ENCODE data around the gene HLA-DMA. TPM values are rescaled to one million over a fixed set of nuclear protein-coding genes. Genes with fewer than 3 reads are reported as not detected.

The HLA-DMA gene
- total RNA-seq, 2 donors from 2014 or later = 14.5 to 26.1 TPM

DNA sequence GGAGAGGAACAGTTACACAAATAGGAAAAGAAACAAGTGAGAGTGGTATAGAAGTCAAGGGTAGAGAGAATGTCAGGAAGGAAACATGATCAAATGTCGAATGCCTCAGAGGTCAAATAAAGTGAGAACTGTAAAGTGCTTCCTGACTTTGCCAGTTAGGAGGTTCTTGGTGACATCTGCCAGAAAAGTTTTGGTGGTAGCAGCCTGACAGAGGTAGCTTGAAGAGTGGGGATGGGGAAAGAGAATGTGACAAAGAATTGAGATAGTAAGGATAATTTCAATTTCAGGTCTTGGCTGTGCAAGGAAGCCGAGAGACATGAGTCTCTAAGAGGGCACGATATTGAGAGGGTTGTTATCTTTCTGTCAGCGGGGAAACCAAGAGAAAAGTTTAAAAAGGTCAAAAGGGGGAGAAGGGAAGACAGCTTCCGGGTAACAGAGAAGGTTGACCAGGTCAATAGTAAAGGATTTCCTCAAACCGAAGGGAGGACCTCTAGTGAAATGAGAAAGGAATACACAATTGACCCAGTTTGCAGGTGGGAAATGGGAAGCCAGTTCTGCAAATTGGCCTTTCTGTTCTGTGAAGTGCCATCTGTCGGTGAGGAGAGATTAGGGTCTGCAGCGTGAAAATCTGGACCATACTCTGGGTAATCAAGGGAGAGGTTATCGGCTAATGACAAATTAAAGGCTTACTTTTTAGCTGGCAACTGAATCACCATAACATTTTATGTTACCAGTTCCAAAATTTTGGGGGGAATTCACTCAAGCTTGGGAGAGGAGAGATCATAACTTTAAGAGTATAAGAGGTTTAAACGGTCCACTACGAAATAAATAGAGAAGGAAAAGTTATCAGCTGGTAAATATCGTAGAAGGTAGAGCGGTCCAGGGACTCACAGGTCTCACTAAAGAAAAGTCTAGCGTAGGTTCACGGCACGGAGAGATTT is 14.5 kb upstream of the HLA-DMA start:
- intact Hi-C loops (cut with DNase I) = no loop called here
- TF ChIP-seq, protein P1, sequence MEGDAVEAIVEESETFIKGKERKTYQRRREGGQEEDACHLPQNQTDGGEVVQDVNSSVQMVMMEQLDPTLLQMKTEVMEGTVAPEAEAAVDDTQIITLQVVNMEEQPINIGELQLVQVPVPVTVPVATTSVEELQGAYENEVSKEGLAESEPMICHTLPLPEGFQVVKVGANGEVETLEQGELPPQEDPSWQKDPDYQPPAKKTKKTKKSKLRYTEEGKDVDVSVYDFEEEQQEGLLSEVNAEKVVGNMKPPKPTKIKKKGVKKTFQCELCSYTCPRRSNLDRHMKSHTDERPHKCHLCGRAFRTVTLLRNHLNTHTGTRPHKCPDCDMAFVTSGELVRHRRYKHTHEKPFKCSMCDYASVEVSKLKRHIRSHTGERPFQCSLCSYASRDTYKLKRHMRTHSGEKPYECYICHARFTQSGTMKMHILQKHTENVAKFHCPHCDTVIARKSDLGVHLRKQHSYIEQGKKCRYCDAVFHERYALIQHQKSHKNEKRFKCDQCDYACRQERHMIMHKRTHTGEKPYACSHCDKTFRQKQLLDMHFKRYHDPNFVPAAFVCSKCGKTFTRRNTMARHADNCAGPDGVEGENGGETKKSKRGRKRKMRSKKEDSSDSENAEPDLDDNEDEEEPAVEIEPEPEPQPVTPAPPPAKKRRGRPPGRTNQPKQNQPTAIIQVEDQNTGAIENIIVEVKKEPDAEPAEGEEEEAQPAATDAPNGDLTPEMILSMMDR (IDR thresholded peaks at IDR 0.05) = peak; percentile 45
- H3K27ac ChIP-seq = peak overlapping the region; percentile 96
- no peaks in the 10 kb centered on the region for H3K36me3 ChIP-seq
- H3K4me3 ChIP-seq = peak overlapping the region; percentile 91
- H3K4me1 ChIP-seq = peaks cover 9% of the 10 kb centered on the region
- peak overlapping the region; percentile 95 to 100 for H3K9ac ChIP-seq (ENCODE audit: low read depth in 2 of 2, low read length in 2 of 2)
- DNase-seq = peak; percentile 70
- H3K9me3 ChIP-seq = no peaks in the 10 kb centered on the region
- H3K27me3 ChIP-seq = no peaks in the 10 kb centered on the region

DNA sequence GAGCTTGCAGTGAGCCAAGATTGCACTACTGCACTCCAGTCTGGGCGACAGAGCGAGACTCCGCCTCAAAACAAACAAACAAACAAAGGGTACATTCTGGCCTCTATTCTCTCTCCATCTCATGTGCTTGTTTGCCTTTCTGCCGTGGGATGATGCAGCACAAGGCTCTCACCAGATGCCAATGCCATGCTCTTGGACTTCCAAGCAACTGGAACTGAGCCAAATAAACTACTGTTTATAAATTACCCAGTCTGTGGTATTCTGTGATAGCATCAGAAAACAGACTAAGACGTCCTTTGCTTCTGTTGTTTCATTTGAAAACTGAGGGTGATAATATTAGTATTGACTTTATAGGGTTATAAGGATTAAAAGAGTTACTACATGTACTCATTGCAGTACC is 11.9 kb upstream of the HLA-DMA start:
- H3K36me3 ChIP-seq = no peaks in the 10 kb centered on the region
- H3K9me3 ChIP-seq = no peaks in the 10 kb centered on the region
- peaks cover 9% of the 10 kb centered on the region for H3K4me1 ChIP-seq
- intact Hi-C loops (cut with DNase I) = no loop called here
- no peak overlapping the region for H3K27ac ChIP-seq
- no peak overlapping the region for H3K9ac ChIP-seq (ENCODE audit: low read depth in 2 of 2, low read length in 2 of 2)
- TF ChIP-seq, protein P1 (IDR thresholded peaks at IDR 0.05) = no peak
- no peaks in the 10 kb centered on the region for H3K27me3 ChIP-seq
- no peak for DNase-seq
- no peak overlapping the region for H3K4me3 ChIP-seq

DNA sequence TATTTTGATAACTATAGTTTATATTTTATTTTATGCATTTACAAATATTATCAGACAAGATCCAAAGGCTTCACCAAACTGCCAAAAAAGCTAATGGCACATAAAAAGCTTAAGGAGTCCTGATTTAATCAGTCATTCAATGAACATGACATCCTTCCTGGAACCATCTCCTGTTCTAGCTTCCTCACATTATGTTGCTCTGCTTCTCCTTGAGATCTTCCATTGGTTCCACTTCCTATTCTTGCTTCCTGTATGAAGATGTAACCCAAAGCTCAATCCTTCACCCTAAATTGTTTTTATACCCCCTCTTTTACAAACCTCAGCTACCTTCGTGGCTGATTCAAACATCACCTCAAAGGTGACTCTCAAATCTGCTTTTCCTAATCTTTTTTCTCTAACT is 11.0 kb upstream of the HLA-DMA start:
- Histone ChIP-seq H3K9ac (ENCODE audit: low read depth in 2 of 2, low read length in 2 of 2) (no peak overlapping the region), H3K4me1 (peaks cover 9% of the 10 kb centered on the region), H3K36me3 (no peaks in the 10 kb centered on the region), H3K9me3 (no peaks in the 10 kb centered on the region), H3K27me3 (no peaks in the 10 kb centered on the region), H3K4me3 (no peak overlapping the region), H3K27ac (no peak overlapping the region)
- no peak for DNase-seq
- TF ChIP-seq, protein P1 (IDR thresholded peaks at IDR 0.05) = no peak
- intact Hi-C loops (cut with DNase I) = no loop called here

DNA sequence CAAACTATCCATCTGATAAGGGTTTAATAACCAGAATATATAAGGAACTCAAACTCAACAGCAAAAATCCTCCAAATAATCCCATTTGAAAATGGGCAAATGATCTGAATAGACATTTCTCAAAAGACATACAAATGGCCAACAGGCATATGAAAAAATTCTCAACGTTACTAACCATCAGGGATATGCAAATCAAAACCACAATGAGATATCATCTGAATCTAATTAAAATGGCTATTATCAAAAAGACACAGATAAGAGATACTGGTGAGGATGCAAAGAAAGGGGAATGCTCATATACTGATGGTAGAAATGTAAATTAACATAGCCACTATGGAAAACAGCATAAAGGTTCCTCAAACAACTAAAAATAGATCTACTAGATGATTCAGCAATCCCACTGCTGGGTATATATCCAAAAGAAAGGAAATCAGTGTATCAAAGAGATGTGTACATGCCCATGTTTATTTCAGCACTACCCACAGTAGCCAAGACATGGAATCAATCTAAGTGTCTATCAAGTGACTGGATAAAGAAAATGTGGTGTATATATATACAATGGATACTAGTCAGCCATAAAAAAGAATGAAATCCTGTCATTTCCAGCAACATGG is 9.4 kb upstream of the HLA-DMA start:
- Histone ChIP-seq H3K9me3 (no peaks in the 10 kb centered on the region), H3K4me3 (no peak overlapping the region), H3K27ac (no peak overlapping the region), H3K27me3 (no peaks in the 10 kb centered on the region), H3K9ac (ENCODE audit: low read depth in 2 of 2, low read length in 2 of 2) (no peak overlapping the region), H3K36me3 (no peaks in the 10 kb centered on the region), H3K4me1 (peaks cover 9% of the 10 kb centered on the region)
- intact Hi-C loops (cut with DNase I) = no loop called here
- DNase-seq = no peak
- TF ChIP-seq, protein P1 (IDR thresholded peaks at IDR 0.05) = no peak

DNA sequence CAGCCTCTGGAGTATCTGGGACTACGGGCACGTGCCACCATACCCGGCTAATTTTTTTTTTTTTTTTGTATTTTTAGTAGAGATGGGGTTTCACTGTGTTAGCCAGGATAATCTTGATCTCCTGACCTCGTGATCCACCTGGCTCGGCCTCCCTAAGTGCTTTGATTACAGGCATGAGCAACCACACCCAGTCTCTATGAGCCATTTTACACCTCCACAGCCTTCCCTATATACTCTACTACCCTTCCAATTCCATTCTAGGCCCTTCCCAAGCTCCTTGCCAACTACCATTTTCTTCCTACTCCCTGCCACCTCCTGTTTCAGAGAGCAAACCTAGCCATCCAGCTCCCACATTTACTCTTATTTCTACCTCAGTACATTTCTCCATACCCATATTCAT is 7.7 kb upstream of the HLA-DMA start:
- H3K4me1 ChIP-seq = peaks cover under 1% of the 10 kb centered on the region
- intact Hi-C loops (cut with DNase I) = no loop called here
- TF ChIP-seq, protein P1 (IDR thresholded peaks at IDR 0.05) = no peak
- H3K4me3 ChIP-seq = no peak overlapping the region
- H3K9me3 ChIP-seq = no peaks in the 10 kb centered on the region
- no peak for DNase-seq
- H3K27me3 ChIP-seq = no peaks in the 10 kb centered on the region
- H3K27ac ChIP-seq = no peak overlapping the region
- H3K9ac ChIP-seq (ENCODE audit: low read depth in 2 of 2, low read length in 2 of 2) = no peak overlapping the region
- no peaks in the 10 kb centered on the region for H3K36me3 ChIP-seq
